ENCODE results near the gene PARK7.

DNA sequence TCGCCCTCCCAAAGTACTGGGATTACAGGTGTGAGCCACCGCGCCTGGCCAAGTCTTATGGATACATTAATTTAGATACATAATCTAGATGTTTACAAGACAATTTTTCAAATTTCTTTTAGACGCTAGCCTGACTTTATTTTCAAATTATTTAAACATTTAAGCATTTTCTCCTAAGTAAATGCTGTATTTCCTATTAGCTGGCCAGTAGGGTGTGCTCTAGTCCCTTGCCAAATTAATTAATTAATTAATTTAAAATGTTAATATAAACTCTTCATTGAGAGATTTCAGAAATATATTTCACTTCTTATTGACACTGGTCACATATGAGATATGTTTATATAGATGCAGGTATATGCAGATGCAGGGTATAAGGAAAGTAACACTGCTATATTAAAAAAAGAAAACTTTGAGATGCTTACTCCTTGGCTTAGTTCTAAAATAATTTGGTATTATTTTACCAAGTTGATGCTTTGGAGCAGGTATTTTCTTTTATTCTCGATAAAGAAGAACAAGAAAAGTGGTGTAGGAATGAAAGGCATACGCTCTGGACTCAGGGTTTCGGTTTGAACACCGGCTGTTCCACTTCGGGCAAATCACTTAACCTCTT, 69.8 kb downstream of the PARK7 start:
- TF ChIP-seq, protein P1, sequence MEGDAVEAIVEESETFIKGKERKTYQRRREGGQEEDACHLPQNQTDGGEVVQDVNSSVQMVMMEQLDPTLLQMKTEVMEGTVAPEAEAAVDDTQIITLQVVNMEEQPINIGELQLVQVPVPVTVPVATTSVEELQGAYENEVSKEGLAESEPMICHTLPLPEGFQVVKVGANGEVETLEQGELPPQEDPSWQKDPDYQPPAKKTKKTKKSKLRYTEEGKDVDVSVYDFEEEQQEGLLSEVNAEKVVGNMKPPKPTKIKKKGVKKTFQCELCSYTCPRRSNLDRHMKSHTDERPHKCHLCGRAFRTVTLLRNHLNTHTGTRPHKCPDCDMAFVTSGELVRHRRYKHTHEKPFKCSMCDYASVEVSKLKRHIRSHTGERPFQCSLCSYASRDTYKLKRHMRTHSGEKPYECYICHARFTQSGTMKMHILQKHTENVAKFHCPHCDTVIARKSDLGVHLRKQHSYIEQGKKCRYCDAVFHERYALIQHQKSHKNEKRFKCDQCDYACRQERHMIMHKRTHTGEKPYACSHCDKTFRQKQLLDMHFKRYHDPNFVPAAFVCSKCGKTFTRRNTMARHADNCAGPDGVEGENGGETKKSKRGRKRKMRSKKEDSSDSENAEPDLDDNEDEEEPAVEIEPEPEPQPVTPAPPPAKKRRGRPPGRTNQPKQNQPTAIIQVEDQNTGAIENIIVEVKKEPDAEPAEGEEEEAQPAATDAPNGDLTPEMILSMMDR (conservative IDR thresholded peaks at IDR 0.05; ENCODE audit: low read depth, low read length): peak; percentile 69
- no peak for TF ChIP-seq EZH2 (IDR thresholded peaks at IDR 0.05; ENCODE audit: borderline replicate concordance, low read depth, low read length, poor library complexity, severe bottlenecking)
